ENCODE results near the gene ANTXR2.

The ANTXR2 gene

GRCh38 chr4:79959652-79960051, 113.4 kb downstream of the ANTXR2 start:
- TF ChIP-seq, protein P1, sequence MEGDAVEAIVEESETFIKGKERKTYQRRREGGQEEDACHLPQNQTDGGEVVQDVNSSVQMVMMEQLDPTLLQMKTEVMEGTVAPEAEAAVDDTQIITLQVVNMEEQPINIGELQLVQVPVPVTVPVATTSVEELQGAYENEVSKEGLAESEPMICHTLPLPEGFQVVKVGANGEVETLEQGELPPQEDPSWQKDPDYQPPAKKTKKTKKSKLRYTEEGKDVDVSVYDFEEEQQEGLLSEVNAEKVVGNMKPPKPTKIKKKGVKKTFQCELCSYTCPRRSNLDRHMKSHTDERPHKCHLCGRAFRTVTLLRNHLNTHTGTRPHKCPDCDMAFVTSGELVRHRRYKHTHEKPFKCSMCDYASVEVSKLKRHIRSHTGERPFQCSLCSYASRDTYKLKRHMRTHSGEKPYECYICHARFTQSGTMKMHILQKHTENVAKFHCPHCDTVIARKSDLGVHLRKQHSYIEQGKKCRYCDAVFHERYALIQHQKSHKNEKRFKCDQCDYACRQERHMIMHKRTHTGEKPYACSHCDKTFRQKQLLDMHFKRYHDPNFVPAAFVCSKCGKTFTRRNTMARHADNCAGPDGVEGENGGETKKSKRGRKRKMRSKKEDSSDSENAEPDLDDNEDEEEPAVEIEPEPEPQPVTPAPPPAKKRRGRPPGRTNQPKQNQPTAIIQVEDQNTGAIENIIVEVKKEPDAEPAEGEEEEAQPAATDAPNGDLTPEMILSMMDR (IDR thresholded peaks at IDR 0.05; ENCODE audit: control insufficient read depth, extremely low read depth, insufficient read depth), result no peak
- no peak overlapping the region for H3K4me3 ChIP-seq (ENCODE audit: low read depth, low read length)
- DNase-seq (ENCODE audit: low read depth), result no peak

- no peak for DNase-seq (ENCODE audit: low read depth)
- no peak overlapping the region for H3K4me3 ChIP-seq (ENCODE audit: low read depth, low read length)
- TF ChIP-seq, protein P1 (IDR thresholded peaks at IDR 0.05; ENCODE audit: control insufficient read depth, extremely low read depth, insufficient read depth), result no peak
Measured at GRCh38 chr4:79958466-79959264, 114.4 kb downstream of the ANTXR2 start.

- H3K4me3 ChIP-seq (ENCODE audit: low read depth, low read length), result no peak overlapping the region
- no peak for DNase-seq (ENCODE audit: low read depth)
- TF ChIP-seq, protein P1 (IDR thresholded peaks at IDR 0.05; ENCODE audit: control insufficient read depth, extremely low read depth, insufficient read depth), result no peak
Measured at GRCh38 chr4:79949178-79949577, 123.9 kb downstream of the ANTXR2 start.

GRCh38 chr4:79948739-79949138, 124.3 kb downstream of the ANTXR2 start:
- H3K4me3 ChIP-seq (ENCODE audit: low read depth, low read length), result no peak overlapping the region
- no peak for DNase-seq (ENCODE audit: low read depth)
- TF ChIP-seq, protein P1 (IDR thresholded peaks at IDR 0.05; ENCODE audit: control insufficient read depth, extremely low read depth, insufficient read depth), result no peak

- no peak for DNase-seq (ENCODE audit: low read depth)
- TF ChIP-seq, protein P1 (IDR thresholded peaks at IDR 0.05; ENCODE audit: control insufficient read depth, extremely low read depth, insufficient read depth), result no peak
- no peak overlapping the region for H3K4me3 ChIP-seq (ENCODE audit: low read depth, low read length)
Measured at GRCh38 chr4:79948261-79948660, 124.8 kb downstream of the ANTXR2 start.

- TF ChIP-seq, protein P1 (IDR thresholded peaks at IDR 0.05; ENCODE audit: control insufficient read depth, extremely low read depth, insufficient read depth), result no peak
- H3K4me3 ChIP-seq (ENCODE audit: low read depth, low read length), result no peak overlapping the region
- no peak for DNase-seq (ENCODE audit: low read depth)
Measured at GRCh38 chr4:79947386-79947785, 125.6 kb downstream of the ANTXR2 start.

DNA sequence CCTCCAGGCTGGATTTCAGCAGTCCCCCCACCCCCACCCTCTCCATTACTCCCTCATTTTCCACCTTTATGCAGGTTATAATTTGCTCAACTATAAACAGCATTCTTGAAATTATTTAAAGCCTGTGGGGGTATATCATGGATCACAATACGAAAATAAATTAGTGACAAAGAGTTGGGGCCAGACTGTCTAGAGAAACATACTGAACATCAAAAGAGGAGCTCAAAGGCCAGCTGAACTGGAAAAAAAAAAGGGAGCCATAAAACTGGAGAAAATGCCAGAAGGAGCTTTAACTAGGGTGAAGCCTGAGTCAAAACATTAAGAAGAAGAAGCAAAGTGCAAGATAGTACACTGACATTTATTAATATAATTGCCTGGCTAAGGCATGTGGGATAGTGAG, 137.8 kb downstream of the ANTXR2 start:
- DNase-seq (ENCODE audit: low read depth), result no peak
- no peak overlapping the region for H3K4me3 ChIP-seq (ENCODE audit: low read depth, low read length)
- TF ChIP-seq, protein P1 (IDR thresholded peaks at IDR 0.05; ENCODE audit: control insufficient read depth, extremely low read depth, insufficient read depth), result no peak
